Measurements from ENCODE around the gene KRI1. TPM values are rescaled to one million over a fixed set of nuclear protein-coding genes. Genes with fewer than 3 reads are reported as not detected.

The KRI1 gene
- total and polyA plus RNA-seq, 5 donors: 9.3 to 13.0 (median 11.3) TPM

GRCh38 chr19:10517361-10517759 lies 48.5 kb downstream of the KRI1 start, which contains the start of gene S1PR5:
TSS of gene S1PR5 (minus strand) at chr19:10517447. CDS start at chr19:10515011, 2,436 bp downstream.
- H3K4me1 ChIP-seq (ENCODE audit: control insufficient read depth, insufficient read depth, low read length): no peaks in the 10 kb centered on the region
- WGBS: under 1% methylated on average over 39 of the region's 39 CpGs
- H3K9me3 ChIP-seq (ENCODE audit: control insufficient read depth, low read length): no peaks in the 10 kb centered on the region
- DNase-seq: peak; percentile 31 to 72 (median 64)
- H3K4me3 ChIP-seq (ENCODE audit: low read length): peak within 1 kb of the TSS; percentile 30
- no peaks in the 10 kb centered on the region for H3K27me3 ChIP-seq (ENCODE audit: control insufficient read depth, insufficient read depth)
- intact Hi-C loops (cut with DNase I): no loop called here
- H3K27ac ChIP-seq (ENCODE audit: low read length): no peak within 1 kb of the TSS
- ATAC-seq: peak; percentile 50 to 56

- intact Hi-C loops (cut with DNase I): no loop called here
- ATAC-seq: no peak
- Histone ChIP-seq H3K9me3 (ENCODE audit: control insufficient read depth, low read length) (no peaks in the 10 kb centered on the region), H3K4me1 (ENCODE audit: control insufficient read depth, insufficient read depth, low read length) (no peaks in the 10 kb centered on the region), H3K27ac (ENCODE audit: low read length) (no peak overlapping the region), H3K27me3 (ENCODE audit: control insufficient read depth, insufficient read depth) (no peaks in the 10 kb centered on the region), H3K4me3 (ENCODE audit: low read length) (peak overlapping the region; percentile 30)
- DNase-seq: no peak
- 44% methylated on average over 10 of the region's 10 CpGs for WGBS
Observed at GRCh38 chr19:10516671-10517286, 49.0 kb downstream of the KRI1 start.

- Histone ChIP-seq H3K9me3 (ENCODE audit: control insufficient read depth, low read length) (no peaks in the 10 kb centered on the region), H3K4me1 (ENCODE audit: control insufficient read depth, insufficient read depth, low read length) (no peaks in the 10 kb centered on the region), H3K27ac (ENCODE audit: low read length) (no peak overlapping the region), H3K4me3 (ENCODE audit: low read length) (no peak overlapping the region), H3K27me3 (ENCODE audit: control insufficient read depth, insufficient read depth) (no peaks in the 10 kb centered on the region)
- ATAC-seq (no peak), DNase-seq (no peak)
- intact Hi-C loops (cut with DNase I): no loop called here
- WGBS: 96% methylated on average over 5 of the region's 5 CpGs
Observed at GRCh38 chr19:10516064-10516385, 49.8 kb downstream of the KRI1 start.

GRCh38 chr19:10514211-10515145 lies 51.3 kb downstream of the KRI1 start:
- 17% methylated on average over 107 of the region's 107 CpGs for WGBS
- H3K27ac ChIP-seq (ENCODE audit: low read length): no peak overlapping the region
- ATAC-seq (no peak), DNase-seq (no peak)
- H3K4me1 ChIP-seq (ENCODE audit: control insufficient read depth, insufficient read depth, low read length): no peaks in the 10 kb centered on the region
- no peaks in the 10 kb centered on the region for H3K9me3 ChIP-seq (ENCODE audit: control insufficient read depth, low read length)
- H3K4me3 ChIP-seq (ENCODE audit: low read length): no peak overlapping the region
- no peaks in the 10 kb centered on the region for H3K27me3 ChIP-seq (ENCODE audit: control insufficient read depth, insufficient read depth)
- intact Hi-C loops (cut with DNase I): no loop called here

GRCh38 chr19:10513223-10513622 lies 52.6 kb downstream of the KRI1 start:
- ATAC-seq (no peak), DNase-seq (no peak)
- H3K4me3 ChIP-seq (ENCODE audit: low read length): no peak overlapping the region
- no peaks in the 10 kb centered on the region for H3K4me1 ChIP-seq (ENCODE audit: control insufficient read depth, insufficient read depth, low read length)
- no peaks in the 10 kb centered on the region for H3K9me3 ChIP-seq (ENCODE audit: control insufficient read depth, low read length)
- intact Hi-C loops (cut with DNase I): no loop called here
- no peaks in the 10 kb centered on the region for H3K27me3 ChIP-seq (ENCODE audit: control insufficient read depth, insufficient read depth)
- 82% methylated on average over 7 of the region's 7 CpGs for WGBS
- no peak overlapping the region for H3K27ac ChIP-seq (ENCODE audit: low read length)

- 7% methylated on average over 15 of the region's 15 CpGs for WGBS
- Histone ChIP-seq H3K27me3 (ENCODE audit: control insufficient read depth, insufficient read depth) (no peaks in the 10 kb centered on the region), H3K9me3 (ENCODE audit: control insufficient read depth, low read length) (no peaks in the 10 kb centered on the region), H3K4me1 (ENCODE audit: control insufficient read depth, insufficient read depth, low read length) (no peaks in the 10 kb centered on the region), H3K27ac (ENCODE audit: low read length) (no peak overlapping the region), H3K4me3 (ENCODE audit: low read length) (no peak overlapping the region)
- no peak for ATAC-seq
- DNase-seq: peak in 2 of 3 donors; percentile 18 to 65
- intact Hi-C loops (cut with DNase I): no loop called here
Observed at GRCh38 chr19:10510301-10510802, 55.5 kb downstream of the KRI1 start.

- Histone ChIP-seq H3K27me3 (ENCODE audit: control insufficient read depth, insufficient read depth) (no peaks in the 10 kb centered on the region), H3K4me1 (ENCODE audit: control insufficient read depth, insufficient read depth, low read length) (no peaks in the 10 kb centered on the region), H3K9me3 (ENCODE audit: control insufficient read depth, low read length) (no peaks in the 10 kb centered on the region), H3K4me3 (ENCODE audit: low read length) (no peak overlapping the region), H3K27ac (ENCODE audit: low read length) (no peak overlapping the region)
- DNase-seq: no peak
- WGBS: 87% methylated on average over 3 of the region's 3 CpGs
- no peak for ATAC-seq
- intact Hi-C loops (cut with DNase I): loop anchor here in 2 of 4 donors (10.0 kb wide), 2 partner anchors 56 to 66 kb away; partner anchors contain the start of genes CDKN2D (in 1 of the 2) and KRI1 (in 1 of the 2)
Observed at GRCh38 chr19:10508707-10509106, 57.1 kb downstream of the KRI1 start.

- intact Hi-C loops (cut with DNase I): loop anchor here in 2 of 4 donors (10.0 kb wide), 2 partner anchors 57 to 67 kb away; partner anchors contain the start of genes CDKN2D (in 1 of the 2) and KRI1 (in 1 of the 2)
Observed at GRCh38 chr19:10508036-10508435, 57.8 kb downstream of the KRI1 start.

GRCh38 chr19:10505583-10506229 lies 60.1 kb downstream of the KRI1 start:
- Histone ChIP-seq H3K4me3 (ENCODE audit: low read length) (no peak overlapping the region), H3K27me3 (ENCODE audit: control insufficient read depth, insufficient read depth) (no peaks in the 10 kb centered on the region), H3K9me3 (ENCODE audit: control insufficient read depth, low read length) (no peaks in the 10 kb centered on the region), H3K27ac (ENCODE audit: low read length) (no peak overlapping the region), H3K4me1 (ENCODE audit: control insufficient read depth, insufficient read depth, low read length) (no peaks in the 10 kb centered on the region)
- intact Hi-C loops (cut with DNase I): loop anchor here in 2 of 4 donors (10.0 kb wide), 2 partner anchors 59 to 69 kb away; partner anchors contain the start of genes CDKN2D (in 1 of the 2) and KRI1 (in 1 of the 2)
- 30% methylated on average over 17 of the region's 17 CpGs for WGBS
- ATAC-seq (no peak), DNase-seq (peak; percentile 70 to 89 (median 87))

More at GRCh38 chr19:10508036-10508435, 57.8 kb downstream of the KRI1 start:
- H3K27me3 ChIP-seq (ENCODE audit: control insufficient read depth, insufficient read depth): no peaks in the 10 kb centered on the region
- WGBS: 90% methylated on average over 16 of the region's 16 CpGs
- DNase-seq: no peak
- no peaks in the 10 kb centered on the region for H3K4me1 ChIP-seq (ENCODE audit: control insufficient read depth, insufficient read depth, low read length)
- no peak overlapping the region for H3K27ac ChIP-seq (ENCODE audit: low read length)
- no peak overlapping the region for H3K4me3 ChIP-seq (ENCODE audit: low read length)
- no peak for ATAC-seq
- H3K9me3 ChIP-seq (ENCODE audit: control insufficient read depth, low read length): no peaks in the 10 kb centered on the region
